Measurements from ENCODE around the gene COX11.

The COX11 gene, protein sequence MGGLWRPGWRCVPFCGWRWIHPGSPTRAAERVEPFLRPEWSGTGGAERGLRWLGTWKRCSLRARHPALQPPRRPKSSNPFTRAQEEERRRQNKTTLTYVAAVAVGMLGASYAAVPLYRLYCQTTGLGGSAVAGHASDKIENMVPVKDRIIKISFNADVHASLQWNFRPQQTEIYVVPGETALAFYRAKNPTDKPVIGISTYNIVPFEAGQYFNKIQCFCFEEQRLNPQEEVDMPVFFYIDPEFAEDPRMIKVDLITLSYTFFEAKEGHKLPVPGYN

DNA sequence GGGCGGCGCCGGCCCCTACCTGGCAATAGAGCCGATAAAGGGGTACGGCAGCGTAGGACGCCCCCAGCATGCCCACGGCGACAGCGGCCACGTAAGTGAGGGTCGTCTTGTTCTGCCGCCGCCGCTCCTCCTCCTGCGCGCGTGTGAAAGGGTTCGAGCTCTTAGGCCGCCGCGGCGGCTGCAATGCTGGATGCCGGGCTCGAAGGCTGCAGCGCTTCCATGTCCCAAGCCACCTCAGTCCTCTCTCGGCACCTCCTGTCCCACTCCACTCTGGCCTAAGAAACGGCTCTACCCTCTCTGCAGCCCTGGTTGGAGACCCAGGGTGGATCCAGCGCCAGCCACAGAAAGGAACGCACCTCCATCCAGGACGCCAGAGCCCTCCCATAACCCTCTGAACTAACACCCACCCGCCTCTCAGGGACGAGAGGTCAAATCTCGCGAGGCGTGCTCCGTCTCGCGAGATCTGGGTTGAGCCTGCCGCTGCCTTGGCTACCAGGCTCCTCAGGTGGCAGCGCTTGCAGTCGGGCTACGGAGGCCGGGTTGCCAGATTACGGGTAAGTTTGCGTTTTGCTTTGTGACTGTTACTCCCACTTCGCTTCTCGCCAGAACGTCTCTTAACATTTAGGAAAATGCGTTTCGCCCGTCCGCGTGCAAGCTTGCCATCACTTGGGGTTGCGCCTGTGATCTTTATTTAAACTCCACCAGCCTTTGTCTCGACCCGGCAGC lies at the start of gene COX11, which contains the start of gene STXBP4:
TSS of gene COX11 (minus strand) at position 393 of the 726 bp plus-strand sequence. CDS start at position 385, 8 bp downstream.
TSS of gene STXBP4 (plus strand) at position 504 of the 726 bp plus-strand sequence. CDS start 17,455 bp downstream, outside the sequence.
- TF ChIP-seq, protein P1, sequence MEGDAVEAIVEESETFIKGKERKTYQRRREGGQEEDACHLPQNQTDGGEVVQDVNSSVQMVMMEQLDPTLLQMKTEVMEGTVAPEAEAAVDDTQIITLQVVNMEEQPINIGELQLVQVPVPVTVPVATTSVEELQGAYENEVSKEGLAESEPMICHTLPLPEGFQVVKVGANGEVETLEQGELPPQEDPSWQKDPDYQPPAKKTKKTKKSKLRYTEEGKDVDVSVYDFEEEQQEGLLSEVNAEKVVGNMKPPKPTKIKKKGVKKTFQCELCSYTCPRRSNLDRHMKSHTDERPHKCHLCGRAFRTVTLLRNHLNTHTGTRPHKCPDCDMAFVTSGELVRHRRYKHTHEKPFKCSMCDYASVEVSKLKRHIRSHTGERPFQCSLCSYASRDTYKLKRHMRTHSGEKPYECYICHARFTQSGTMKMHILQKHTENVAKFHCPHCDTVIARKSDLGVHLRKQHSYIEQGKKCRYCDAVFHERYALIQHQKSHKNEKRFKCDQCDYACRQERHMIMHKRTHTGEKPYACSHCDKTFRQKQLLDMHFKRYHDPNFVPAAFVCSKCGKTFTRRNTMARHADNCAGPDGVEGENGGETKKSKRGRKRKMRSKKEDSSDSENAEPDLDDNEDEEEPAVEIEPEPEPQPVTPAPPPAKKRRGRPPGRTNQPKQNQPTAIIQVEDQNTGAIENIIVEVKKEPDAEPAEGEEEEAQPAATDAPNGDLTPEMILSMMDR (IDR thresholded peaks at IDR 0.05; ENCODE audit: insufficient read depth, missing control alignments): peak; percentile 38
- no peak for FAIRE-seq

DNA sequence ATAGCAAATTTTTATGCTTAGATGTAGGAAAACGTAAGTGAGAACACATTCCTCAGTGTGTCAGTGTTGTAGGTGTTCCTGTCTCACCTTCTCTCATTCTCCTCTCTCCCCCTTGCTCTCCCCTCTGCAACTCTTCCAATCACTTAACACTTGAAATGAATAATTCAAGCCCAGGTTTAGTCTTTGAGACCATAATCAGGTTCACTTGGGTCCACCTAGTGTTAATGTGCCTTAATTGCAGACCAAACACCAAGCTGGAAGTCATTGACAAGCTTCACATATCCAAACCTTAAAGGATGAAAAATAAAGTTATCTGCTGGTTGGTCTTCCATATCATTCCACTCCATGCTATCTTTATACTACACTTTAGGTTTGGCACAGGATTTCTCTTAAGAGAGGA lies 37.1 kb upstream of the COX11 start:
- DNase-seq (ENCODE audit: insufficient read length, low spot score) (no peak), FAIRE-seq (no peak)
- TF ChIP-seq, protein P1 (IDR thresholded peaks at IDR 0.05; ENCODE audit: insufficient read depth, missing control alignments): peak; percentile 61

More for the DNA sequence above, at the start of gene COX11, which contains the start of gene STXBP4:
- DNase-seq (ENCODE audit: insufficient read length, low spot score): peak; percentile 48

DNA sequence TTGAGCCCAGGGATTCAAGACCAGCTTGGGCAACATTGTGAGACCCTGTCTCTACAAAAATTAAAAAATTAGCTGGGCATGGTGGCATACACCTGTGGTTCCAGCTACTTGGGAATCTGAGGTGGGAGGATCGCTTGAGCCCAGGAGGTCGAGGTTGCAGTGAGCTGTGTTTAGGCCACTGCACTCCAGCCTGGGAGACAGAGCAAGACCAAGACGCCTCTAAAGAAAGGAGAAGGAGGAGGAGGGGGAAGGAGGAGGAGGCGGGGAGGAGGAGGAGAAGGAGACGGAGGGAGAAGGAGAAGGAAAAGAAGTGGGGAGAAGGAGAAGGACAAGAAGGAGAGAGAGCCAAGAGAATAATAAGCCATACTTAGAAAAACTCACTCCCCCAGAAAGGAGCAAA lies 36.0 kb upstream of the COX11 start:
- no peak for FAIRE-seq
- TF ChIP-seq, protein P1 (IDR thresholded peaks at IDR 0.05; ENCODE audit: insufficient read depth, missing control alignments): no peak

DNA sequence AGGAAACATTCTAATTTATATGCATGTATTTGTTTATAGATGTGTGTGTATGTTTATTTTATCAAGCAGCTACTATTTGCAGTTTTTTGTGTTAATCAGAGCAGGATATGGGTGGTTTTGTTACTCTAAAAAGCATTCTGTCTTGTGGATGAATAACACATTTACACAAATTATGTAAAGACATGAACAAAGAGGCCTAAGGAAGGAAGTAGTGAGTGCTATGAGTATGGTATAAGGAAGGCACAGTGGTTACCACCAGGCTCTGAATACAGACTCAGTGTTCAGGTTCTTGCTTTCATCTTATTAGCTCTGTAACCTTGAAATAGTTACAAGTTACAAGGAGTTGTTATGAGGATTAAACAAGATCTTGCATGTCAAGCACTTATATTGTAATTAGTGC lies 34.0 kb upstream of the COX11 start:
- TF ChIP-seq, protein P1 (IDR thresholded peaks at IDR 0.05; ENCODE audit: insufficient read depth, missing control alignments): no peak
- no peak for DNase-seq (ENCODE audit: insufficient read length, low spot score)
- no peak for FAIRE-seq

More for the DNA sequence above, 36.0 kb upstream of the COX11 start:
- DNase-seq (ENCODE audit: insufficient read length, low spot score): no peak

DNA sequence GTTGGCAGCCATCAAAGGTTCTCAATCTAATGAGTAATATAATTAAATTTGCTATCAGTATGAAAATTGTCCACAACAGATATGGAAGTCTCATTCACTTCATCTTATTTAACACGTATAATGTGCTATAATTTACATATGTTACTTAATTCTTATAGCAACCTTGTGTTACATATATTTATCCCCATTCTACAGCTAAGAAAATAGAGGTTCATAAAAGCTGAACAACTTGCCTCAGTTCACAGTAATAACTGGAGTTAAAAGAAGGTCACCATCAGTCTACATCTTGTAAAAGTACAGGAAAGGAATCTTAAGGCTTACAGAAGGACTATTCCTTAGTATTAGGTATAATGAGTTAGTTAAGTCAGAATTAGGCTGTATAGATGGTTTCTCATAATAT lies 28.0 kb upstream of the COX11 start:
- TF ChIP-seq, protein P1 (IDR thresholded peaks at IDR 0.05; ENCODE audit: insufficient read depth, missing control alignments): no peak
- FAIRE-seq (no peak), DNase-seq (ENCODE audit: insufficient read length, low spot score) (no peak)

DNA sequence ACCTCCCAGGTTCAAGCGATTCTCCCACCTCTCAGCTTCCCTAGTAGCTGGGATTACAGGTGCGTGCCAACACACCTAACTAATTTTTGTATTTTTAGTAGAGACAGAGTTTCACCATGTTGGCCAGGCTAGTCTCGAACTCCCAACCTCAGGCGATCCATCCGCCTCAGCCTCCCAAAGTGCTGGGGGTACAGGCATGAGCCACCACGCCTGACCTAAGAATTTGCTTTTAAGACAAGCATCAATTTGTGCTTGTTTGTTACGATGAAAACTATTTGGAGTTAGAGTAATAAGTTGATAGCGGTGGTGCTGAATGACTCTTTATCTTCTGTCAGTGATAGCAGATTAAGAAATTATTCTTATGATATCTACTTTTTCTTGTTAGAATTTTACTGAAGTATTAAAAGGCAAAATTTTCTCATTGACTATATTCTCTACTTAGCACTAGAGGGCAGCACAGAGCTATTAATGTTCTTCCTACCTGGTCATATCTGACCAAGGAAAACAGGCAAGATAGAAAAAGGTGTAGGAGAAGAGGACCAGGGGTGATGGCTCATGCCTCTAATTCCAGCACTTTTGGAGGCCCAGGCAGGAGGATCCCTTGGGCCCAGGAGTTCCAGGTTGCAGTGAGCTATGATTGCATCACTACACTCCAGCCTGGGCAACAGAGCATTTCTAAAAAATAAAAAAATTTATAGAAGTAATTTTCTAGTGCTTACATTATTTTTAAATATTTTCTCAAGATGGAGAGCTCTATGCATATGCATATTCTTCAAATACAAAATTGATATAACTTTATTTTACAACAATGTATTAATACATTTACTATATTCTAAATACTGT lies 24.6 kb upstream of the COX11 start:
- TF ChIP-seq, protein P1 (IDR thresholded peaks at IDR 0.05; ENCODE audit: insufficient read depth, missing control alignments): peak; percentile 96
- peak; percentile 24 for DNase-seq (ENCODE audit: insufficient read length, low spot score)
- no peak for FAIRE-seq
